PC-3 (cell line): ENCODE results near the gene FEM1C. TPM values are rescaled to one million over a fixed set of nuclear protein-coding genes. Genes with fewer than 3 reads are reported as not detected.

Experiments used
- ATAC-seq: fragments of 200-7000 bp; cut with Tn5 transposase; 2 replicates; pipeline ENCODE4 v1.9.1; 2020; ENCODE audit warnings: mild to moderate bottlenecking, moderate library complexity
- BruUV-seq: library from RNA; stranded (reverse); fragments of 400-500 nt; replicated peaks from 2 replicates; lab custom pipeline; 2021; lab: Mats Ljungman, UMichigan
- CTCF ChIA-PET: fragments of 300-600 bp; sonication (Branson Sonifier 250); formaldehyde crosslinking; loops from one replicate; lab custom pipeline; 2022; ENCODE audit warnings: antibody characterized with exemption; lab: Charles Lee
- POLR2A ChIA-PET: fragments of 300-600 bp; sonication (Branson Sonifier 250); formaldehyde crosslinking; loops from one replicate; lab custom pipeline; 2022; ENCODE audit warnings: antibody characterized with exemption; ENCODE audit not compliant: unreplicated experiment; lab: Charles Lee
- DNase-seq: peaks from one replicate; pipeline ENCODE4 v3.0.0-alpha.2; 2015
- H2AFZ ChIP-seq: fragments of 300-600 bp; sonication (generic); 2 replicates; pipeline ENCODE4 v1.6.0; 2016; ENCODE audit warnings: antibody characterized with exemption, low read length
- H3F3A ChIP-seq: fragments of 300-600 bp; sonication (generic); one replicate; pipeline ENCODE4 v1.6.0; 2017; ENCODE audit warnings: antibody characterized with exemption, low read length, control low read depth, mild to moderate bottlenecking; ENCODE audit not compliant: unreplicated experiment
- H3K27ac ChIP-seq: fragments of 300-600 bp; sonication (generic); 2 replicates; pipeline ENCODE4 v1.5.1; 2016; ENCODE audit warnings: mild to moderate bottlenecking, low read length
- H3K27me3 ChIP-seq: fragments of 300-600 bp; sonication (generic); 2 replicates; pipeline ENCODE4 v1.6.1; 2016; ENCODE audit warnings: low read length, mixed read lengths
- H3K36me3 ChIP-seq: fragments of 300-600 bp; sonication (generic); 2 replicates; pipeline ENCODE4 v1.6.1; 2016; ENCODE audit warnings: low read depth, mixed run types, low read length, mixed read lengths
- H3K4me1 ChIP-seq: fragments of 300-600 bp; sonication (generic); 2 replicates; pipeline ENCODE4 v1.5.1; 2016; ENCODE audit warnings: low read length; ENCODE audit not compliant: insufficient read depth
- H3K4me2 ChIP-seq: fragments of 300-600 bp; sonication (generic); 2 replicates; pipeline ENCODE4 v1.6.0; 2016; ENCODE audit warnings: low read length
- H3K4me3 ChIP-seq: fragments of 300-600 bp; sonication (generic); 2 replicates; pipeline ENCODE4 v1.5.1; 2016; ENCODE audit warnings: mild to moderate bottlenecking, low read length, mixed read lengths
- H3K79me2 ChIP-seq: fragments of 300-600 bp; sonication (generic); 2 replicates; pipeline ENCODE4 v1.6.1; 2017; ENCODE audit warnings: low read length, mixed read lengths
- H3K9ac ChIP-seq: fragments of 300-600 bp; sonication (generic); 2 replicates; pipeline ENCODE4 v1.6.0; 2016; ENCODE audit warnings: mild to moderate bottlenecking, low read length
- H3K9me2 ChIP-seq: fragments of 300-600 bp; sonication (generic); replicated peaks from 2 replicates; pipeline ENCODE4 v1.6.1; 2016; ENCODE audit warnings: mixed run types, low read length, mixed read lengths
- H3K9me3 ChIP-seq: fragments of 300-600 bp; sonication (generic); 2 replicates; pipeline ENCODE4 v1.6.1; 2016; ENCODE audit warnings: low read length, mixed read lengths
- H4K20me1 ChIP-seq: fragments of 300-600 bp; sonication (generic); 2 replicates; pipeline ENCODE4 v1.6.1; 2016; ENCODE audit warnings: low read length, mixed read lengths
- CTCF ChIP-seq: fragments of 300-600 bp; sonication (generic); conservative IDR thresholded peaks from 2 replicates; pipeline ENCODE4 v1.5.1; 2017; ENCODE audit warnings: antibody characterized with exemption, low read depth, mild to moderate bottlenecking, low read length
- EZH2 ChIP-seq: fragments of 300-600 bp; sonication (generic); IDR thresholded peaks from one replicate; pipeline ENCODE4 v1.6.1; 2017; ENCODE audit warnings: antibody characterized with exemption, mild to moderate bottlenecking, low read length; ENCODE audit not compliant: unreplicated experiment
- EZH2phosphoT487 ChIP-seq: fragments of 300-600 bp; sonication (generic); IDR thresholded peaks from 2 replicates; pipeline ENCODE4 v1.6.1; 2018; ENCODE audit warnings: mild to moderate bottlenecking, antibody characterized with exemption, low read length, borderline replicate concordance
- intact Hi-C: fragments of 100-400 bp; cut with micrococcal nuclease; formaldehyde crosslinking; loops from 2 replicates; pipeline ENCODE4 v1.9.0; 2023
- total RNA-seq: library from RNA; depleted of rRNA; stranded (reverse); fragments of >200 nt; gene quantifications from 2 replicates; pipeline ENCODE4 v1.2.3, GENCODE V29; 2014

FEM1C gene
- total RNA-seq, 1 experiment from 2014 or later = 8.4 TPM

GRCh38 chr5:115543365-115544042 is 1.1 kb downstream of the FEM1C start:
- H3K27ac ChIP-seq = peak overlapping the region; percentile 69; the same call in 1 of the 2 replicates
- DNase-seq = peak; percentile 22
- POLR2A ChIA-PET = interaction anchor here (0.5 to 0.6 kb wide), 2 partner anchors 83 to 374 kb away, joined by 3 read pairs; partner anchors contain the start of gene TRIM36
- H3K4me3 ChIP-seq = peak overlapping the region; percentile 79
- H3F3A ChIP-seq = no peaks in the 10 kb centered on the region
- peak; percentile 4 for ATAC-seq
- peaks cover 46% of the 10 kb centered on the region for H4K20me1 ChIP-seq
- BruUV-seq = TSS peak; percentile 40
- peaks cover 48% of the 10 kb centered on the region for H3K36me3 ChIP-seq
- H3K9me3 ChIP-seq = peaks cover 6% of the 10 kb centered on the region; the same call in 1 of the 2 replicates
- no peak for TF ChIP-seq CTCF
- no peak for TF ChIP-seq EZH2phosphoT487
- TF ChIP-seq EZH2 = no peak
- CTCF ChIA-PET = interaction anchor here (0.6 to 0.7 kb wide), 3 partner anchors 18 to 83 kb away, joined by 3 read pairs; partner anchors contain the start of gene TMED7
- H2AFZ ChIP-seq = no peak overlapping the region
- no peaks in the 10 kb centered on the region for H3K9me2 ChIP-seq
- peak overlapping the region; percentile 94 for H3K4me2 ChIP-seq
- H3K79me2 ChIP-seq = peaks cover 60% of the 10 kb centered on the region
- intact Hi-C loops = loop anchor here (1.0 to 5.0 kb wide), 6 partner anchors 35 to 233 kb away; no protein-coding TSS in a partner anchor
- peaks cover 17% of the 10 kb centered on the region; the same call in 1 of the 2 replicates for H3K4me1 ChIP-seq
- no peaks in the 10 kb centered on the region for H3K27me3 ChIP-seq
- H3K9ac ChIP-seq = peak overlapping the region; percentile 93

GRCh38 chr5:115542651-115543364 is 1.8 kb downstream of the FEM1C start:
- POLR2A ChIA-PET = no interaction called here
- peaks cover 46% of the 10 kb centered on the region for H4K20me1 ChIP-seq
- BruUV-seq = no TSS peak
- peak overlapping the region; percentile 93; the same call in 1 of the 2 replicates for H3K9ac ChIP-seq
- no peaks in the 10 kb centered on the region for H3F3A ChIP-seq
- peak overlapping the region; percentile 94 for H3K4me2 ChIP-seq
- H3K36me3 ChIP-seq = peaks cover 51% of the 10 kb centered on the region
- peaks cover 66% of the 10 kb centered on the region for H3K79me2 ChIP-seq
- H3K9me3 ChIP-seq = peaks cover 6% of the 10 kb centered on the region; the same call in 1 of the 2 replicates
- no peak for TF ChIP-seq EZH2
- peak overlapping the region; percentile 79 for H3K4me3 ChIP-seq
- no peak for ATAC-seq
- H3K9me2 ChIP-seq = no peaks in the 10 kb centered on the region
- peaks cover 17% of the 10 kb centered on the region; the same call in 1 of the 2 replicates for H3K4me1 ChIP-seq
- no peaks in the 10 kb centered on the region for H3K27me3 ChIP-seq
- CTCF ChIA-PET = interaction anchor here (0.6 to 0.7 kb wide), 2 partner anchors 17 to 45 kb away, joined by 3 to 4 read pairs; no protein-coding TSS in a partner anchor
- intact Hi-C loops = loop anchor here (1.0 to 5.0 kb wide), 2 partner anchors 166 to 233 kb away; no protein-coding TSS in a partner anchor
- H3K27ac ChIP-seq = no peak overlapping the region
- no peak overlapping the region for H2AFZ ChIP-seq
- DNase-seq = peak; percentile 9

- Histone ChIP-seq H3K4me2 (peak overlapping the region; percentile 94), H3K4me1 (peaks cover 17% of the 10 kb centered on the region; the same call in 1 of the 2 replicates), H3K9ac (peak overlapping the region; percentile 93; the same call in 1 of the 2 replicates), H3K36me3 (peaks cover 55% of the 10 kb centered on the region), H3K9me2 (no peaks in the 10 kb centered on the region), H3K27me3 (no peaks in the 10 kb centered on the region), H4K20me1 (peaks cover 50% of the 10 kb centered on the region), H3K79me2 (peaks cover 74% of the 10 kb centered on the region), H3K9me3 (peaks cover 6% of the 10 kb centered on the region; the same call in 1 of the 2 replicates), H3K4me3 (peak overlapping the region; percentile 79), H3K27ac (no peak overlapping the region), H3F3A (no peaks in the 10 kb centered on the region), H2AFZ (no peak overlapping the region)
- CTCF ChIA-PET = no interaction called here
- DNase-seq = no peak
- intact Hi-C loops = loop anchor here (5.0 kb wide), 1 partner anchor 165 kb away; no protein-coding TSS in a partner anchor
- BruUV-seq = no TSS peak
- TF ChIP-seq CTCF (no peak), EZH2 (no peak), EZH2phosphoT487 (no peak)
- POLR2A ChIA-PET = no interaction called here
- ATAC-seq = no peak
Observed at GRCh38 chr5:115542086-115542485, 2.5 kb downstream of the FEM1C start.
